Measurements from ENCODE around the gene SDK1.
"Not testable (repeated sequence)": the region's sequence is repeated elsewhere in the genome, so short reads cannot be mapped to it uniquely, and the experiment has no call there.

SDK1 gene

DNA sequence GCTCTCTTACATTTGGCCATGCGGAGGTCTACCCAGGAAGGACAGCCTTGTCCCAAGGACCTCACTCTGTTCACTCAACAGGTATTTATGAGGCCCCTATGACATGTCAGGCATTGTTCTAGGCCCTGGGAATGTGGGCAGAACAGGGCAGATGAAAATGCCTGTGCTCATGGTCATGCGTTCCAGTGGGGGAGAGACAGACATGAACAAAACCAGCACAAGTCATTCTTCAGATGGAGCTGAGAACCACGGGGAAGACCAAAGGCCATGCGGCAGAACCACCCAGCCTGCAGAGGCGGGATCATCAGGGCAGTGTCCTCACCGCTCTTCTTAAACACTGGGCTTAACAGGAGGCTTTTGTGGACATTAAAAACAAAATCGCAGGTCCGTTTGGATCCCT is 636.1 kb downstream of the SDK1 start:
- TF ChIP-seq, protein P1, sequence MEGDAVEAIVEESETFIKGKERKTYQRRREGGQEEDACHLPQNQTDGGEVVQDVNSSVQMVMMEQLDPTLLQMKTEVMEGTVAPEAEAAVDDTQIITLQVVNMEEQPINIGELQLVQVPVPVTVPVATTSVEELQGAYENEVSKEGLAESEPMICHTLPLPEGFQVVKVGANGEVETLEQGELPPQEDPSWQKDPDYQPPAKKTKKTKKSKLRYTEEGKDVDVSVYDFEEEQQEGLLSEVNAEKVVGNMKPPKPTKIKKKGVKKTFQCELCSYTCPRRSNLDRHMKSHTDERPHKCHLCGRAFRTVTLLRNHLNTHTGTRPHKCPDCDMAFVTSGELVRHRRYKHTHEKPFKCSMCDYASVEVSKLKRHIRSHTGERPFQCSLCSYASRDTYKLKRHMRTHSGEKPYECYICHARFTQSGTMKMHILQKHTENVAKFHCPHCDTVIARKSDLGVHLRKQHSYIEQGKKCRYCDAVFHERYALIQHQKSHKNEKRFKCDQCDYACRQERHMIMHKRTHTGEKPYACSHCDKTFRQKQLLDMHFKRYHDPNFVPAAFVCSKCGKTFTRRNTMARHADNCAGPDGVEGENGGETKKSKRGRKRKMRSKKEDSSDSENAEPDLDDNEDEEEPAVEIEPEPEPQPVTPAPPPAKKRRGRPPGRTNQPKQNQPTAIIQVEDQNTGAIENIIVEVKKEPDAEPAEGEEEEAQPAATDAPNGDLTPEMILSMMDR (IDR thresholded peaks at IDR 0.05; ENCODE audit: low read depth, low read length, missing control alignments) = no peak
- DNase-seq (ENCODE audit: low read depth) = no peak
- no peak overlapping the region for H3K4me3 ChIP-seq (ENCODE audit: low read depth, low read length)

DNA sequence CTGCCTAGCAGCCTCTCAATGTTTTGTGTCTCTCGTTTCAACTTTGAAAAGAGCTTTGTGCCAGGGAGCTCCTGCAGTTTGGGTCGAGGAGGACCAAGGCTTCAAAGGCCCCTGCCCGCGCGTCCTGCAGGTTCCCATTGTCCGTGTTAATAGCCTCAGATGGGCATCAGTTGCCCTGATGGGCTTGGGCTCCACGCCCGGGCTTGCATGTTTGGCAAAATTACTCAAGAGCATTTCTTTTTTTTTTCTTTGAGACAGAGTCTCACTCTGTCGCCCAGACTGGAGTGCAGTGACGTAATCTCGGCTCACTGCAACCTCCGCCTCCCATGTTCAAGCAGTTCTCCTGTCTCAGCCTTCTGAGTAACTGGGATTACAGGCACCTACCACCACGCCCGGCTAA is 636.6 kb downstream of the SDK1 start:
- TF ChIP-seq, protein P1 (IDR thresholded peaks at IDR 0.05; ENCODE audit: low read depth, low read length, missing control alignments) = no peak
- no peak overlapping the region for H3K4me3 ChIP-seq (ENCODE audit: low read depth, low read length)
- DNase-seq (ENCODE audit: low read depth) = no peak

DNA sequence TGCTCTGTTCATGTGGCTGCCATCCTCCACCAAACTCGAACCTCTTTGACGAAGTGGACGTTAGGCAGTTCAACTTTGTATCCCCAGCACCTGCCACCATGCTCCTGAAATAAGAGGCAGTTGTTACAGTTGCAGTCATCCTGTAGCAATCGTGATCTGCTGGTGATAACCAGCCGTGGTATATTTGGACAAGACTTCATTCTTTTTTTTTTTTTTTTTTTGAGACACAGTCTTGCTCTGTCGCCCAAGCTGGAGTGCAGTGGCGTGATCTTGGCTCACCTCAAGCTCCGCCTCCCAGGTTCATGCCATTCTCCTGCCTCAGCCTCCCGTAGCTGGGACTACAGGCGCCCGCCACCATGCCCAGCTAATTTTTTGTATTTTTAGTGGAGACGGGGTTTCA is 640.7 kb downstream of the SDK1 start:
- H3K4me3 ChIP-seq (ENCODE audit: low read depth, low read length); DNase-seq (ENCODE audit: low read depth): not testable (repeated sequence)

DNA sequence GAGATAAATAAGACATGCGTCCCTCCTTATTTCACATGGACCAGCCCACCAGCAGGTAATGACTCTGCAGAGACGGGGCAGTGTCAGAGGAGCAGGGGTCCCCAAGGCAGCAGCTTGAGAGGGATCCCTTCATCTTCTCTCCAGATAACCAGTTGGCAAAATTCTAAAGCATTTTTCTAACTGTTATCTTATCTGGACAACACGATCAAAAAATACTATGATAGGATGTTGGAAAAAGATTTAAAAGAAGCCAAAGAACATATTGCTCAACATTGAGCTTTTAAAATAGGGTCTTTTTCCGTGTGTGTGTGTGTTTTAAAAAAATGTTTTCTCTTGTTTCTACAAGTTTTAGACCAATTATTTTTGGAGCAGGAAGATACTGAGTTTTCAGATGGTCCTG is 641.2 kb downstream of the SDK1 start:
- H3K4me3 ChIP-seq (ENCODE audit: low read depth, low read length) = no peak overlapping the region
- DNase-seq (ENCODE audit: low read depth) = no peak

DNA sequence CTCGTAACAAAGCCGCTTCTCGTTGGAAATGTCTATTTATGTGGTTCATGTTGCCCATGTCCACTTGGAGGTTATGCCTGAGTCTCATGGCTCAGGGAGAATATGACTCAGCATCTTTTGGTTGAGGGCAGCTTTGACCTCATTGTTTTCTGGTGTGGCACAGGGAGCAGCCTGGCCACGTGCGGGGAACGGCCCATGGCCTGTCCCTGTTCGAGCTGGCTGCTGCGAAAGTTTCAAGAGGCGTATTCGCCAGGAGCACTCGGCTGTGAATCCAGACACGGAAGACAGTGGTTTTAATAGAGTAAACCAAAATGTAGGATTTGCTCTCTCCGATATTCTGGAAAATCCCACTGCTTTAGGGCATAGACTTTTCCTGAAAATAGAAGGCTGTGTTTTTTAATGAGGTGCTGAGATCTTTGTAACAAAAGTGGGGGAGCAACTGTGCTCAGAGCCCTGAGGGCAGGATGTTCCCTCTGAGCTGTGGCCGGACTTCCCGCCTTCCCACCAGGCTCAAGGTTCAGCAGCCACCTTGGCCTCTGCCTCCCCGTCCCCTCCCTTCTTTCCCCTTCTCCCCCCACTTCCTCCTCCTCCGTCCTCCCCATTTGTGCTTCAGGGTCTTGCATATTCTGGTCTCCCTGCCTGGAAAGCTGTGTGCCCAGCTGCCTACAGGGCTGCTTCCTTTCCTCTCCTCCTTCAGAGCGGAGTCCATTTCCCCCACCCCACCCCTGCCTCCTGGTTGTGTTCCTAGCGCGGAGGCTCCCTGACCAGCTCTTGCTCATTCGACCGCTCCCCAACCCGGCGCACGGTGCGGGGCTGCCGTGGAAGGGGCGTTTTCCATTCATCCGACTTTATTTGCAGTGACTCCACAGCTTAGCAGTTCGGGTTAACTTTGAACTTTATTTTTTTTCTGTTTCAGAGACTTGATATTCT is 642.0 kb downstream of the SDK1 start:
- DNase-seq (ENCODE audit: low read depth) = no peak
- TF ChIP-seq, protein P1 (IDR thresholded peaks at IDR 0.05; ENCODE audit: low read depth, low read length, missing control alignments) = no peak
- no peak overlapping the region for H3K4me3 ChIP-seq (ENCODE audit: low read depth, low read length)

More for the DNA sequence above, 641.2 kb downstream of the SDK1 start:
- TF ChIP-seq, protein P1 (IDR thresholded peaks at IDR 0.05; ENCODE audit: low read depth, low read length, missing control alignments) = no peak

DNA sequence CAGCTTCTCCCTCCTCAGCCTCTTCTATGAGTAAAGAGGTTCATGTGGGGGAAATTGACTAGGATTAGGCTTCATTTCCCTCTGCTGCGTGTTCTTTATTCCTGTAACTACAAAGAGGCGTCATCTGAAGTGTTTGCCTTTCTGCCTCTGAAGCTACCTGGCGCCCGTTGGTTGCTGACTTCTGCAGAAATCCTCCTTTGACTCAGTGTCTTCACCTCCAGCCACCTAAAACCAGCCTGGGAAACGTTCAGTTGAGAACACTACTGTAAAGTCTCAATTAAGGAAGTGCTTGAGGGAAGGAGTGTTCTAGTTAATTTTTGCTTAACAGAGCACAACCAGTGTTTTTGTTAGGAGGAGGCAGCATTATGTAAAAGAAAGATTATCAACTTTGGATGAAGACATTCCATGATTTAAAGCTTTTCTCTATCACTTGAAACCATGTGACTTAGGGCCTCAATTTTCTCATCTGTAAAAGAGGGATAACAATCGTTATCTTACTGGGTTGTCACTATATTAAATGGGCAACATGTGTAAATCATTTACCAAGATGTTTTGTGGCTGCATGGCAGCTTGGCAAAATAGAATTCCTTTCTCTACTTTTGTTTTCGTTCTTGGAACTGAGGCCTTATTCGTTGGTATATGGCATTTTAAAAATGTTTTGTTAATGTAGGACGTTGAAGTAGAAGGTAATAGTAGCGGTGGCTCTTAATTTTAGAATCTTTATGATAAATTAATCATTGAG is 642.9 kb downstream of the SDK1 start:
- TF ChIP-seq, protein P1 (IDR thresholded peaks at IDR 0.05; ENCODE audit: low read depth, low read length, missing control alignments) = no peak
- H3K4me3 ChIP-seq (ENCODE audit: low read depth, low read length) = no peak overlapping the region
- no peak for DNase-seq (ENCODE audit: low read depth)

DNA sequence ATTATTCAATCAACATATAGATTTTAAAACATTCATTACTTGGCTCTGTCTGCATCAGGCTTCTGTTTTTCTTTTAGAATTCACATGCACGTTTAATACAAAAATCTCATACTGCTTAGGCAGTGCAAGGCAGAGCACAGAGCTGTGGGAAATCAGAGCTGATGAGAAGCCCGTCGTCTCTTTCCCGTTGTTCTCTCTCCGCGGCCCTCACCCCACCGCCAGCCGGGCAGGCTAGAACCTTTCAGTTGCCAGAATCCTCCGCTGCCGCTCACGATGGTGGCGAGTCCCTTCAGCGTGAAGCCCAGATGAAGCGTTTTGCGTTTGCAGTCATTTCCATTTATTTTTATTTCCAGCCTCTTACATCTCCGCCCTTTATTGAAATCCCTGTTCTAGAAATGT is 648.2 kb downstream of the SDK1 start:
- no peak for DNase-seq (ENCODE audit: low read depth)
- no peak overlapping the region for H3K4me3 ChIP-seq (ENCODE audit: low read depth, low read length)
- TF ChIP-seq, protein P1 (IDR thresholded peaks at IDR 0.05; ENCODE audit: low read depth, low read length, missing control alignments) = no peak
